ENCODE measurements around the gene BET1L. TPM values are rescaled to one million over a fixed set of nuclear protein-coding genes. Genes with fewer than 3 reads are reported as not detected.

Gene BET1L
- total and polyA plus RNA-seq, 2 experiments from 2014 or later, result 19.5 to 22.8 TPM

GRCh38 chr11:223026-223789 is 16.0 kb upstream of the BET1L start (continued):
- TF ChIP-seq ETS1 (IDR thresholded peaks at IDR 0.05), result no peak

GRCh38 chr11:221998-222789 is 15.0 kb upstream of the BET1L start:
- no peak overlapping the region for H3K27ac Mint-ChIP-seq
- no peaks in the 10 kb centered on the region for H3K4me1 ChIP-seq (ENCODE audit: insufficient read depth)
- no peak overlapping the region for H2AFZ ChIP-seq
- no peaks in the 10 kb centered on the region for H3K27me3 ChIP-seq (ENCODE audit: insufficient read depth)
- H3K79me2 ChIP-seq (replicated peaks; ENCODE audit: insufficient read depth), result no peaks in the 10 kb centered on the region
- no peak overlapping the region for H3K4me3 Mint-ChIP-seq
- no peaks in the 10 kb centered on the region for H3F3A ChIP-seq (replicated peaks; ENCODE audit: low read depth)
- H3K36me3 ChIP-seq (ENCODE audit: insufficient read depth), result no peaks in the 10 kb centered on the region
- no peak overlapping the region for H3K4me2 ChIP-seq
- DNase-seq (ENCODE audit: low spot score) (no peak), ATAC-seq (no peak)
- H3K27ac ChIP-seq (ENCODE audit: low read depth), result no peak overlapping the region
- no peaks in the 10 kb centered on the region for H3K9me3 Mint-ChIP-seq
- peaks cover 17% of the 10 kb centered on the region for H3K27me3 Mint-ChIP-seq (ENCODE audit: insufficient read depth, low read depth, poor library complexity)
- H3K9me2 ChIP-seq (ENCODE audit: insufficient read depth), result no peaks in the 10 kb centered on the region
- no peaks in the 10 kb centered on the region for H4K20me1 ChIP-seq (replicated peaks; ENCODE audit: insufficient read depth)
- H3K4me1 Mint-ChIP-seq, result no peaks in the 10 kb centered on the region
- H3K4me3 ChIP-seq, result no peak overlapping the region
- H3K36me3 Mint-ChIP-seq (ENCODE audit: low read depth), result peaks cover 9% of the 10 kb centered on the region; the same call in 1 of the 3 replicates
- TF ChIP-seq ZNF114 (CRISPR knock-in tag; IDR thresholded peaks at IDR 0.05) (no peak), ETS1 (IDR thresholded peaks at IDR 0.05) (no peak), NANOG (IDR thresholded peaks at IDR 0.05; ENCODE audit: borderline replicate concordance) (no peak), CTCF (conservative IDR thresholded peaks at IDR 0.05; ENCODE audit: low read depth in 2 of 2) (no peak), ZNF462 (CRISPR knock-in tag; IDR thresholded peaks at IDR 0.05) (no peak), EZH2phosphoT487 (IDR thresholded peaks at IDR 0.05; ENCODE audit: unreplicated experiment) (no peak), EZH2 (IDR thresholded peaks at IDR 0.05; ENCODE audit: low read depth, unreplicated experiment) (no peak), ZNF331 (CRISPR knock-in tag; IDR thresholded peaks at IDR 0.05; ENCODE audit: low read depth) (no peak), JUNB (IDR thresholded peaks at IDR 0.05; ENCODE audit: unreplicated experiment) (no peak), POLR2AphosphoS5 (IDR thresholded peaks at IDR 0.05; ENCODE audit: low read depth) (no peak), STAT1 (IDR thresholded peaks at IDR 0.05; ENCODE audit: unreplicated experiment) (no peak), CREB1 (CRISPR knock-in tag; IDR thresholded peaks at IDR 0.05; ENCODE audit: low read depth) (no peak)
